Activated CD8-positive, alpha-beta T cell treated with anti-CD3 and anti-CD28 coated beads, Interleukin-2, amount 10 ng/mL, durations not matched to agents 7 days and 5 days (primary cell): ENCODE measurements around the gene GJB3. TPM values are rescaled to one million over a fixed set of nuclear protein-coding genes. Genes with fewer than 3 reads are reported as not detected.

ENCODE experiments used
- ATAC-seq: fragments of 150-1000 bp; cut with Tn5 transposase; one replicate; pipeline ENCODE4 v1.10.0; 2021; ENCODE audit warnings: moderate library complexity
- CTCF ChIA-PET: fragments of 350-600 bp; sonication (Branson Sonifier 250); formaldehyde crosslinking; loops from one replicate; lab custom pipeline; 2021; ENCODE audit warnings: antibody characterized with exemption; lab: Charles Lee
- POLR2A ChIA-PET: fragments of 350-600 bp; sonication (Branson Sonifier 250); formaldehyde crosslinking; loops from one replicate; lab custom pipeline; 2021; ENCODE audit warnings: antibody characterized with exemption; lab: Charles Lee
- DNase-seq: peaks from one replicate; pipeline ENCODE4 v3.0.0-alpha.2; 2020
- H3K27ac Mint-ChIP-seq: one replicate; pipeline ENCODE4 v1.8.0; 2021; ENCODE audit warnings: mild to moderate bottlenecking, mixed read lengths
- H3K27me3 Mint-ChIP-seq: one replicate; pipeline ENCODE4 v1.8.0; 2021; ENCODE audit warnings: low read depth, mixed read lengths
- H3K36me3 Mint-ChIP-seq: one replicate; pipeline ENCODE4 v1.8.0; 2021; ENCODE audit warnings: low read depth, mixed read lengths
- H3K4me1 Mint-ChIP-seq: one replicate; pipeline ENCODE4 v1.8.0; 2021; ENCODE audit warnings: low read depth, mixed read lengths
- H3K4me3 Mint-ChIP-seq: one replicate; pipeline ENCODE4 v1.8.0; 2021; ENCODE audit warnings: mild to moderate bottlenecking, mixed read lengths
- H3K9me3 Mint-ChIP-seq: one replicate; pipeline ENCODE4 v1.8.0; 2022; ENCODE audit warnings: mixed read lengths; ENCODE audit not compliant: insufficient read depth
- total RNA-seq, 2 experiments: library from RNA; stranded (reverse); gene quantifications; one replicate each; pipeline ENCODE4 v1.2.3, GENCODE V29; 2021

GJB3 gene
- total RNA-seq, 2 experiments from 2014 or later = not detected

DNA sequence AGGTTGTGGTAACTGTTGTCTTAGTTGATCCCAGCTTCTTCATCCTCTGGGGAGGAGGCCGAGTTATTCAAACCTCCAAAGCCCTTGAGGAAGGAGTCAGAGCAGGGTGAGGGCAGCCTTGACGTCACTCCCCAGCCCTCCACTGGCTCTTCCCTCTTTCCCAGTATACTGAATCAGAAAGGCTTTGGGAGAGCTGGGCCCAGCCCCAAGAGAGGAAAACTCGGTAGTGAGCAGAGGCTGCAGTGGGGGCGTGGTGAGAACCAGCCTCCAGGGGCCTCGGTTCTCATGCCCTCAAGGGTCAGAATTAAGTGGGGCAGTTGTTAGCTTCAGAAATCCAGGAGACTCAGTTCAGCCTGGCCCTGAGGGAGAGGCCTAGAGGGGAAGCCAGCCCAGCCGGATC lies 10.0 kb downstream of the GJB3 start:
- DNase-seq (no peak), ATAC-seq (no peak)
- no peak overlapping the region for H3K4me3 Mint-ChIP-seq
- no peak overlapping the region for H3K27ac Mint-ChIP-seq
- peaks cover 3% of the 10 kb centered on the region for H3K4me1 Mint-ChIP-seq
- no peaks in the 10 kb centered on the region for H3K9me3 Mint-ChIP-seq
- POLR2A ChIA-PET = no interaction called here
- CTCF ChIA-PET = interaction anchor here (1.0 kb wide), 1 partner anchor 62 kb away, joined by 10 read pairs; no protein-coding TSS in a partner anchor
- H3K27me3 Mint-ChIP-seq = peaks cover 19% of the 10 kb centered on the region
- H3K36me3 Mint-ChIP-seq = no peaks in the 10 kb centered on the region

DNA sequence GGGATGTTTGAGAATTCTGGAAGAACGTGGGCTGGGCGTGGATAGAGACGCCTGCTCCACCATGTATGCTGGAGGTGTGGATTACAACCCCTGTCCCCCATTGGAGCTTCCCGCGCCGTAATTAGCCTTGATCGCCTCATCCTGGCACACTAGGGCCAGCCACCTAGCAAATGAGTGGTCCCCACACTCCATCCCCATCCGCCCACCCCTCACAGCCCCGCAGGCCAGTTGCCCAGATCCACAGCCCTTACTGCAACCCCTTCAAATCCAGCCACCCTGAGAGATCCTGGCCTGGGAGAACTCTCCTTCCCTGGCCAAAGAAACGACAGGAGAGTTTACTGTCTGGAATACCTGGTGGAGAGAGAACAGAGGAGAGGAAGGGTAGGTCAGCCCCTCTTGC lies 11.4 kb downstream of the GJB3 start:
- ChIA-PET CTCF (no interaction called here), POLR2A (no interaction called here)
- ATAC-seq (no peak), DNase-seq (no peak)
- H3K27ac Mint-ChIP-seq = no peak overlapping the region
- H3K9me3 Mint-ChIP-seq = no peaks in the 10 kb centered on the region
- H3K36me3 Mint-ChIP-seq = no peaks in the 10 kb centered on the region
- peaks cover 3% of the 10 kb centered on the region for H3K4me1 Mint-ChIP-seq
- H3K27me3 Mint-ChIP-seq = peaks cover 19% of the 10 kb centered on the region
- peak overlapping the region; percentile 19 for H3K4me3 Mint-ChIP-seq

- CTCF ChIA-PET = interaction anchor here (1.2 kb wide), 1 partner anchor 59 kb away, joined by 3 read pairs; no protein-coding TSS in a partner anchor
- DNase-seq = no peak
- ATAC-seq = peak; percentile 23
- no peaks in the 10 kb centered on the region for H3K9me3 Mint-ChIP-seq
- no peaks in the 10 kb centered on the region for H3K36me3 Mint-ChIP-seq
- peaks cover 19% of the 10 kb centered on the region for H3K27me3 Mint-ChIP-seq
- no peak within 1 kb of the TSS for H3K27ac Mint-ChIP-seq
- peak within 1 kb of the TSS; percentile 19 for H3K4me3 Mint-ChIP-seq
- POLR2A ChIA-PET = no interaction called here
- peaks cover 3% of the 10 kb centered on the region for H3K4me1 Mint-ChIP-seq
Observed at GRCh38 chr1:34792868-34793727, 12.1 kb downstream of the GJB3 start, which contains the start of gene GJA4. GJA4 (plus strand) TSS chr1:34792999; CDS start chr1:34794214, 1,215 bp downstream.

GRCh38 chr1:34794001-34794789 lies 13.2 kb downstream of the GJB3 start:
- Mint-ChIP-seq H3K4me1 (peaks cover 3% of the 10 kb centered on the region), H3K27ac (no peak overlapping the region), H3K4me3 (no peak overlapping the region), H3K9me3 (no peaks in the 10 kb centered on the region), H3K27me3 (peaks cover 19% of the 10 kb centered on the region), H3K36me3 (no peaks in the 10 kb centered on the region)
- ATAC-seq (no peak), DNase-seq (no peak)
- ChIA-PET POLR2A (no interaction called here), CTCF (interaction anchor here (1.2 kb wide), 1 partner anchor 58 kb away, joined by 3 read pairs; no protein-coding TSS in a partner anchor)

DNA sequence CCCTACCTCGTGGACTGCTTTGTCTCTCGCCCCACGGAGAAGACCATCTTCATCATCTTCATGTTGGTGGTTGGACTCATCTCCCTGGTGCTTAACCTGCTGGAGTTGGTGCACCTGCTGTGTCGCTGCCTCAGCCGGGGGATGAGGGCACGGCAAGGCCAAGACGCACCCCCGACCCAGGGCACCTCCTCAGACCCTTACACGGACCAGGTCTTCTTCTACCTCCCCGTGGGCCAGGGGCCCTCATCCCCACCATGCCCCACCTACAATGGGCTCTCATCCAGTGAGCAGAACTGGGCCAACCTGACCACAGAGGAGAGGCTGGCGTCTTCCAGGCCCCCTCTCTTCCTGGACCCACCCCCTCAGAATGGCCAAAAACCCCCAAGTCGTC lies 13.8 kb downstream of the GJB3 start:
- CTCF ChIA-PET = no interaction called here
- no peaks in the 10 kb centered on the region for H3K36me3 Mint-ChIP-seq
- no peak for ATAC-seq
- H3K4me1 Mint-ChIP-seq = peaks cover 3% of the 10 kb centered on the region
- H3K27me3 Mint-ChIP-seq = peaks cover 19% of the 10 kb centered on the region
- H3K4me3 Mint-ChIP-seq = no peak overlapping the region
- DNase-seq = no peak
- POLR2A ChIA-PET = no interaction called here
- H3K9me3 Mint-ChIP-seq = no peaks in the 10 kb centered on the region
- no peak overlapping the region for H3K27ac Mint-ChIP-seq

DNA sequence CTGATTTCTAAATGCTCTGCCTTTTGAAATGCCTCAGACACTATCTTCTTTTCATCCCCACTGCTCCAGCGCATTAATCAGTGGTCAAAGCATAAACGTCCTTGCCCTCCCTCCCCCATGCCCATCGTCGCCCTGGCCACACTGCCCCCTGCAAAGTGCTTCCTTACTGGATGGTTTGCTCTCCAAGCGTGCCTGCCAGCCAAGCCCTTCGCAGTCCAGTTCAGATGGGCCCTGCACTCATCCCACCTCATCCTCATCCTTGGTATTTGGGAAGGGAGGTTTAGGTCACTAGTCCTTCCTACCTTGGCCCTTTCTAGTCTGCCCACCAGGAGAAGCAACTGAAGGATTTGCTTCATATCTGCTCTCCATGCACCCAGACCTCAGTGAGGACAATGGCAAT lies 14.9 kb downstream of the GJB3 start:
- H3K27me3 Mint-ChIP-seq = peaks cover 16% of the 10 kb centered on the region
- H3K9me3 Mint-ChIP-seq = no peaks in the 10 kb centered on the region
- ATAC-seq (no peak), DNase-seq (no peak)
- ChIA-PET POLR2A (no interaction called here), CTCF (no interaction called here)
- peaks cover 6% of the 10 kb centered on the region for H3K4me1 Mint-ChIP-seq
- H3K4me3 Mint-ChIP-seq = no peak overlapping the region
- no peaks in the 10 kb centered on the region for H3K36me3 Mint-ChIP-seq
- H3K27ac Mint-ChIP-seq = no peak overlapping the region

DNA sequence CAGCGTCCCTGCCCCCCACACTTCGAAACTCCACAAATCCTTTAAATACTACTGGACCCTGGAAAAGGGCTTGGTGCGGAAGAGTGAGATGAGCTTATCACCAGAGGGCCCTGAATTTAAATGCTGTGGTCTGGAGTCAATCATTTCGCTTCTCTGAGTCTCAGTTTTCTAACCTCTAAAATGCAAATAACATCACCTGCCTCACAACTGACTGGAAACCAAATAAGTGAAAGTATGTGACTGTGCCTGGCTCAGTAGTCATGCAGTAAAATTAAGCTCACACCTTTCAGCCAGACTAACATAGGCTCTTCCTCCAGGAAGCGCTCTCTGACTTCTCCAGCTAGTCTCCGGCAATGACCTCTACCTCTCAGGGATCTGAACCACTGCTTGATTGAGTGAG lies 16.0 kb downstream of the GJB3 start:
- ChIA-PET CTCF (no interaction called here), POLR2A (no interaction called here)
- DNase-seq (no peak), ATAC-seq (no peak)
- H3K4me3 Mint-ChIP-seq = no peak overlapping the region
- H3K27me3 Mint-ChIP-seq = peaks cover 10% of the 10 kb centered on the region
- no peaks in the 10 kb centered on the region for H3K36me3 Mint-ChIP-seq
- no peak overlapping the region for H3K27ac Mint-ChIP-seq
- no peaks in the 10 kb centered on the region for H3K9me3 Mint-ChIP-seq
- H3K4me1 Mint-ChIP-seq = peaks cover 6% of the 10 kb centered on the region

DNA sequence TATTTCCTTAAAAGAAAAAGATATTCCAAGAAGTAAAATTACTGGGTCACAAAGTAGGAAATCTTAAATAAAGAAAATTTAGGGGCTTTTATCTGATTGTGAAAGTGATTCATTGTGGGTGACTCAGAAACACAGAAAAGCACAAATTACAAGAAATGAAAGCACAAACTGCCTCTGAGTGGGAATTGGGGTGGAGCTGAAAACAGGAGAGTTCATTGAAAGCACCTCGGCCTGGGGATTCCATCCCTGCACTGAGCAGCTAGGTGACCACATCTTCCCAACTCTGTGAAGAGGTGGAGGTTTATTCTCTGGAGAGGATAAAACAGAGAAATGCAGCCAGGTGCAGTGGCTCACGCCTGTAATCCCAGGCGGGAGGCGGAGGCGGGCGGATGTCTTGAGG lies 19.2 kb downstream of the GJB3 start:
- H3K27me3 Mint-ChIP-seq = no peaks in the 10 kb centered on the region
- ChIA-PET CTCF (interaction anchor here (1.3 kb wide), 1 partner anchor 14 kb away, joined by 3 read pairs; no protein-coding TSS in a partner anchor), POLR2A (no interaction called here)
- DNase-seq = no peak
- H3K4me1 Mint-ChIP-seq = peaks cover 2% of the 10 kb centered on the region
- no peaks in the 10 kb centered on the region for H3K36me3 Mint-ChIP-seq
- no peak for ATAC-seq
- H3K9me3 Mint-ChIP-seq = peaks cover 3% of the 10 kb centered on the region
- no peak overlapping the region for H3K4me3 Mint-ChIP-seq
- no peak overlapping the region for H3K27ac Mint-ChIP-seq

- ATAC-seq (no peak), DNase-seq (no peak)
- H3K27me3 Mint-ChIP-seq = no peaks in the 10 kb centered on the region
- no peak overlapping the region for H3K27ac Mint-ChIP-seq
- ChIA-PET CTCF (interaction anchor here (0.9 to 1.4 kb wide), 2 partner anchors 18 to 49 kb away, joined by 3 to 4 read pairs; no protein-coding TSS in a partner anchor), POLR2A (no interaction called here)
- peaks cover 2% of the 10 kb centered on the region for H3K4me1 Mint-ChIP-seq
- no peak overlapping the region for H3K4me3 Mint-ChIP-seq
- peaks cover 3% of the 10 kb centered on the region for H3K9me3 Mint-ChIP-seq
- no peaks in the 10 kb centered on the region for H3K36me3 Mint-ChIP-seq
Observed at GRCh38 chr1:34803770-34804169, 22.8 kb downstream of the GJB3 start.

DNA sequence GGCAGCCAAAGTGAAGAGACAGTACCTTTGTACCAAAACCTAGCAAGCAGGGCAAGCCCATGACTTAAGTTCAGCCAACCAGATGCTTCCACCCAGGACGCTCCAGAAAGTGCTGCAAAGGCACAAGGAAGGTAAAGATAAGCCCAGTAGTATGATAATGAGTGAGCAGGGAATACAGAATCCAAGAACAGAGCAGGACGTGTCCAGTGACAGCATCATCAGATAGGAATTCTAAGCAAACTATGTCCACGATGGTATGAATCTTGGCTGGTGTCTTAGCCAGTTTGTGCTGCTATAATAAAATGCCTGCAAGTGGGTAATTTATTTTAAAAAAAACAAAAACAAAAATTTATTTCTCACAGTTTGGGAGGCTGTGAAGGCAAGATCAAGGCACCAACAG lies 25.4 kb downstream of the GJB3 start:
- ChIA-PET POLR2A (no interaction called here), CTCF (interaction anchor here (0.8 kb wide), 1 partner anchor 46 kb away, joined by 3 read pairs; no protein-coding TSS in a partner anchor)
- H3K4me1 Mint-ChIP-seq = peaks cover 2% of the 10 kb centered on the region
- H3K27me3 Mint-ChIP-seq = no peaks in the 10 kb centered on the region
- H3K4me3 Mint-ChIP-seq = no peak overlapping the region
- no peak overlapping the region for H3K27ac Mint-ChIP-seq
- peaks cover 2% of the 10 kb centered on the region for H3K36me3 Mint-ChIP-seq
- no peak for DNase-seq
- ATAC-seq = no peak
- H3K9me3 Mint-ChIP-seq = peaks cover 3% of the 10 kb centered on the region

- Mint-ChIP-seq H3K4me1 (peaks cover 2% of the 10 kb centered on the region), H3K4me3 (no peak overlapping the region), H3K9me3 (no peaks in the 10 kb centered on the region), H3K36me3 (peaks cover 2% of the 10 kb centered on the region), H3K27me3 (no peaks in the 10 kb centered on the region), H3K27ac (no peak overlapping the region)
- ChIA-PET POLR2A (no interaction called here), CTCF (no interaction called here)
- no peak for DNase-seq
- ATAC-seq = no peak
Observed at GRCh38 chr1:34808051-34808810, 27.2 kb downstream of the GJB3 start.
